Motor neuron (in vitro differentiated cells): ENCODE measurements around the gene KCNJ15. TPM values are rescaled to one million over a fixed set of nuclear protein-coding genes. Genes with fewer than 3 reads are reported as not detected.
"Not testable (repeated sequence)": the region's sequence is repeated elsewhere in the genome, so short reads cannot be mapped to it uniquely, and the experiment has no call there.

Experiments
- ATAC-seq, 8 experiments: fragments of 200-7000 bp; cut with Tn5 transposase; replicated peaks in 6 of 8; 2 replicates each; pipeline ENCODE4 v1.8.0; 2021; ENCODE audit warnings: mild to moderate bottlenecking in 8 of 8, moderate library complexity in 8 of 8
- H3K27ac ChIP-seq, 2 donors: fragments of 250-450 bp; sonication (Bioruptor Pico); 2 replicates each; pipeline ENCODE4 v1.9.0; 2021; ENCODE audit warnings: antibody characterized with exemption in 2 of 2, mild to moderate bottlenecking in 2 of 2, moderate library complexity in 1 of 2
- H3K4me1 ChIP-seq, 2 donors: fragments of 250-450 bp; sonication (Bioruptor Pico); replicated peaks in 1 of 2; 2 replicates each; pipeline ENCODE4 v1.6.1; 2021; ENCODE audit warnings: antibody characterized with exemption in 2 of 2, mild to moderate bottlenecking in 2 of 2, moderate library complexity in 1 of 2
- H3K4me3 ChIP-seq, 5 donors: fragments of 250-450 bp; sonication (Bioruptor Pico); 2 replicates each; pipeline ENCODE4 v1.9.0; 2021; ENCODE audit warnings: antibody characterized with exemption in 5 of 5, mild to moderate bottlenecking in 5 of 5, moderate library complexity in 4 of 5
- WGBS, 10 experiments: fragments of 450-650 bp; shearing (Covaris generic); methylation state at CpG; one replicate each; pipeline ENCODE4 v1.0.0; 2022; 5-methylcytosine and 5-hydroxymethylcytosine counted together
- in situ Hi-C, 9 experiments: fragments of 400-800 bp; cut with MboI; loops; one replicate each; pipeline ENCODE4 v1.15.0; 2021; ENCODE audit warnings: low sequenced_read_pairs in 9 of 9, low pct_unique_long_range_greater_than_20kb in 2 of 9; ENCODE audit not compliant: unreplicated experiment in 9 of 9
- total RNA-seq, 8 experiments: library from RNA; unstranded; fragments of 300-600 nt; gene quantifications; 2 replicates each; pipeline versions ENCODE4 v1.2.3 to v1.2.4, GENCODE V29; 2022

The KCNJ15 gene
- total RNA-seq, 8 experiments from 2014 or later, result 0.14 to 1.6 (median 0.34) TPM; not detected in 2

DNA sequence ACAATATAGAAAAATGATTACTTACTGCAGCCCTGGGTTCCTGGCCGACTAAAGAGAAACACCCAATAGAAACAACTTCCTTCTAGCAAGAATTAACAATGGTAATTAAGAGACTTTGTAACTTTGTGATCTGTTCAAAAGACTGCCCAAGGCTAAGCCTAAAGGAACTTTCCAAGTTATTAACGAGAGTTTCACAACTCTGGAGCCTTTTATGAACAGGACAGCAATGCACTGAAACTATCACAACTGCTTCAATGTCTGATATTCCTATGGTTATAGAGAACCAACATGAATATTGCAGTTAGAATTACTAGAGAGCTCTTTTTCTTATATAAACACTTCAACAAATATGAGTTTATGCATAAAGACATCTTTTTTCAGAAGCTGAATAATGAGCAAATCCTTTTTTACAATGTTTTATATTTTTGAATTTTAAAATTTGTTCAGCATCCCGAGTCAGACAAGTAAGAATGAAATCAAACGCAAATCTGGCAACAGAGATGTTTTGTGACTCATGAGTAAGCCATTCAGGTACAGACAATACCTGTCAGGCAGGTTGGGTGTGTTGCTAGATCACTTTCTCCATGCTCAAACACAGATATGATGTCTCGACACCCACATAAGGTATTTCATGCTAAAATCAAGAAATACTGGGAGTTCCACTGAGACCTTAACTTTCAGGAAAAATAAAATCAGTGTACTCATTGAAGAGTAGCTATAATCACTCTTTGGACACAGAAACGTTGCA lies 22.2 kb upstream of the KCNJ15 start:
- no peak for ATAC-seq
- 59 to 85% (median 68%) methylated on average over 1 to 6 of the region's 6 CpGs for WGBS, 10 experiments
- H3K4me1 ChIP-seq, result no peaks in the 10 kb centered on the region
- H3K4me3 ChIP-seq, result no peak overlapping the region
- no peak overlapping the region for H3K27ac ChIP-seq
- in situ Hi-C loops, result loop anchor here in 1 of 9 experiments (25.0 kb wide), 1 partner anchor 103 kb away; no protein-coding TSS in a partner anchor

DNA sequence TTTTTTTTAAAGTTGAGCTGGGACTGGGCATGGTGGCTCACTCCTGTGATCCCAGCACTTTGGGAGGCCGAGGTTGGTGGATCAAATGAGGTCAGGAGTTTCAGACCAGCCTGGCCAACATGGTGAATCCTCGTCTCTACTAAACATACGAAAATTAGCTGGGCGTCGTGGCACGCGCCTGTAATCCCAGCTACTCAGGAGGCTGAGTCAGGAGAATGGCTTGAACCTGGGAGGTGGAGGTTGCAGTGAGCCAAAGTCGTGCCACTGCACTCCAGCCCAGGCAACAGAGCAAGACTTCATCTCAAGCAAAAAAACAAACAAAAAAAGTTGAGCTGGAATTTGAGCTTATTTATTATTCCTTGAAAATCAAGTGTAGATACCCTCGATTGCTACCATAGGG lies 21.5 kb upstream of the KCNJ15 start:
- H3K4me1 ChIP-seq, H3K27ac ChIP-seq, ATAC-seq, H3K4me3 ChIP-seq: not testable (repeated sequence)
- WGBS, 10 experiments, result 50 to 100% (median 84%) methylated on average over 1 to 8 of the region's 9 CpGs
- in situ Hi-C loops, result loop anchor here in 1 of 9 experiments (25.0 kb wide), 1 partner anchor 102 kb away; no protein-coding TSS in a partner anchor

GRCh38 chr21:38236232-38236631 lies 20.6 kb upstream of the KCNJ15 start:
- in situ Hi-C loops, result loop anchor here in 1 of 9 experiments (25.0 kb wide), 1 partner anchor 101 kb away; no protein-coding TSS in a partner anchor
- 40 to 100% (median 94%) methylated on average over 1 to 2 of the region's 2 CpGs; no CpG with 5 or more reads in 4 of the 10 experiments for WGBS, 10 experiments
- ATAC-seq, result peak in 2 of 8 experiments; percentile 22 to 50
- H3K27ac ChIP-seq, result no peak overlapping the region
- no peak overlapping the region for H3K4me3 ChIP-seq
- no peaks in the 10 kb centered on the region for H3K4me1 ChIP-seq

DNA sequence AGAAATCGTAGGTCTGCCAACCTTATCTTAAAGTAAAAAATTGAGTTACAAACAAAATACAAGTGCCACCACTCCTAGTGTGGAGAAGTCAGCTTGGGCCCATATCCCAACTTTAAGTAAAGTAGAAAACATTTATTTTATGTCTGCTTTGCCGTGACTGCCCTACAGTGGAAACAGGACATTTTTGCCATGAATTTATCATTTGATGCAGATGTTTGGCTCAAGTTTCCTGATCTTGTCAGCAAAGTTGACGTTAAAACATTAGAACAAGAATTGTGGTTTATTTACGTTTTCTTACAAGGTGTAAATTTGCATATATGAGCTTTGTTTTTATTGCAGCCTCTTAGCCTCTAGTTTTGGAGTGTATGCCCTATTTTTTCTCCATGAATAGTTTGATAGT lies 17.1 kb upstream of the KCNJ15 start:
- H3K4me1 ChIP-seq, result no peaks in the 10 kb centered on the region
- no peak overlapping the region for H3K27ac ChIP-seq
- in situ Hi-C loops, result loop anchor here in 1 of 9 experiments (25.0 kb wide), 1 partner anchor 98 kb away; no protein-coding TSS in a partner anchor
- no peak overlapping the region for H3K4me3 ChIP-seq
- WGBS, 10 experiments, result 45 to 100% (median 75%) methylated on average over 1 to 4 of the region's 4 CpGs; no CpG with 5 or more reads in 2 of the 10 experiments
- no peak for ATAC-seq

GRCh38 chr21:38240129-38240528 lies 16.7 kb upstream of the KCNJ15 start:
- in situ Hi-C loops, result loop anchor here in 1 of 9 experiments (25.0 kb wide), 1 partner anchor 97 kb away; no protein-coding TSS in a partner anchor
- Histone ChIP-seq H3K27ac (no peak overlapping the region), H3K4me1 (no peaks in the 10 kb centered on the region), H3K4me3 (no peak overlapping the region)
- no peak for ATAC-seq
- 40 to 88% (median 48%) methylated on average over 1 of the region's 1 CpG; no CpG with 5 or more reads in 2 of the 10 experiments for WGBS, 10 experiments

DNA sequence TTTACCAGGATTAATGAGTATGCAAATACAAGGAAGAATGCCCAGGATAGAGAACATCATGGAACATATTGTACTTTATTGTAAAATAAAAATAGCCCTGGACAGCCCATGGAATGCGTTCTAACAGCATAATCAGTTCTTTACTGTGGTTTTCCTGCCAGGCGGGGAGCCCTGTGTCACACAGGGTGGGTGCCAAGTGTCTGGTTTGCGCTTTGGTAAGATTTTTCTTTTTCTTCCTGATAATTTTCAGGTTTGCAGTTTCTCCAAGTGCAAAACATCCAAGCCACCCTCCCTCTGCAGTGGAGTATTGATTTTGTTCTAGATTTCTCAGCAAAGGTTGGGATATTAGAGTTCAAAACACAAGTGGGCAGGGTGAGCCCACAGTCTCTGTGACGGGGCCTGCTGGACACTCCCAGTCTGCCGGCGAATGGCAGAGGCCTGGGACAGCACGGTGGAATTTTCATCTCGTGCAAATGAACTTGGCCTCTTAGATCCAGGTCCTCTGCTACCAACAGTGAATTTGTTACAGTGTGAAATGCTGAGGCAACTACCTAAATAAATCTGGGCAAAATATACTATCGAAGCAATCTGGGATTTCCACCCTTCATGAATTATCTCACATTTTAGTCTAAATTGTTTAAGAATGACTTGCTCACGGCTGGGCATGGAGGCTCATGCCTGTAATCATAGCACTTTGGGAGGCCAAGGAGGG lies 15.6 kb upstream of the KCNJ15 start:
- in situ Hi-C loops, result loop anchor here in 1 of 9 experiments (25.0 kb wide), 1 partner anchor 96 kb away; no protein-coding TSS in a partner anchor
- Histone ChIP-seq H3K4me3 (no peak overlapping the region), H3K4me1 (no peaks in the 10 kb centered on the region), H3K27ac (no peak overlapping the region)
- 11 to 100% (median 79%) methylated on average over 2 to 10 of the region's 10 CpGs; no CpG with 5 or more reads in 1 of the 10 experiments for WGBS, 10 experiments
- ATAC-seq, result peak in 3 of 8 experiments; percentile 39 to 81 (median 76)

DNA sequence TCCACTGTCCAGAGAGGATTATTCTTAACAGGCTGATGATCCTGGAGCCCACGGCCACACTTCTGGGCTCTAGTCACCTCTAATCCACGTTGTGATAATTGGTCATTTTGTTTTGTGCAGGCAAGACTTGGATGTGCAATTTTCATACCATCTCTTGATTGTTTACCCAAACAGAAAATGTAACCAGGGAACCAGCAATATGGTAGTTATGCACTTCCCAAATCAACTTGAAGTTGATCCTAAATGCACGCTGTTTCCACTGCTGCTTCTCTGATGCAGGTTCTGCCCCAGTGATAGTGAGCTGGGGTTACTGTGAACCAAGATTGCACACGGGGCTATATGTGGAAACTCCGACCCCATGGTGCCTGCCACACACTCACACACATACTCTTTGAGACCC lies 14.7 kb upstream of the KCNJ15 start:
- Histone ChIP-seq H3K27ac (no peak overlapping the region), H3K4me3 (no peak overlapping the region), H3K4me1 (no peaks in the 10 kb centered on the region)
- in situ Hi-C loops, result loop anchor here in 1 of 9 experiments (25.0 kb wide), 1 partner anchor 95 kb away; no protein-coding TSS in a partner anchor
- ATAC-seq, result no peak
- WGBS, 10 experiments, result 40 to 100% (median 63%) methylated on average over 1 to 3 of the region's 5 CpGs; no CpG with 5 or more reads in 7 of the 10 experiments

GRCh38 chr21:38243732-38244406 lies 12.9 kb upstream of the KCNJ15 start:
- in situ Hi-C loops, result loop anchor here in 1 of 9 experiments (25.0 kb wide), 1 partner anchor 93 kb away; no protein-coding TSS in a partner anchor
- no peak for ATAC-seq
- Histone ChIP-seq H3K27ac (no peak overlapping the region), H3K4me1 (no peaks in the 10 kb centered on the region), H3K4me3 (no peak overlapping the region)
- 75 to 94% (median 85%) methylated on average over 3 to 7 of the region's 7 CpGs for WGBS, 10 experiments

GRCh38 chr21:38244407-38244787 lies 12.4 kb upstream of the KCNJ15 start:
- ATAC-seq, result no peak
- Histone ChIP-seq H3K4me1 (no peaks in the 10 kb centered on the region), H3K27ac (no peak overlapping the region), H3K4me3 (no peak overlapping the region)
- in situ Hi-C loops, result loop anchor here in 1 of 9 experiments (25.0 kb wide), 1 partner anchor 93 kb away; no protein-coding TSS in a partner anchor
- 0 to 100% (median 89%) methylated on average over 1 of the region's 2 CpGs; no CpG with 5 or more reads in 5 of the 10 experiments for WGBS, 10 experiments

DNA sequence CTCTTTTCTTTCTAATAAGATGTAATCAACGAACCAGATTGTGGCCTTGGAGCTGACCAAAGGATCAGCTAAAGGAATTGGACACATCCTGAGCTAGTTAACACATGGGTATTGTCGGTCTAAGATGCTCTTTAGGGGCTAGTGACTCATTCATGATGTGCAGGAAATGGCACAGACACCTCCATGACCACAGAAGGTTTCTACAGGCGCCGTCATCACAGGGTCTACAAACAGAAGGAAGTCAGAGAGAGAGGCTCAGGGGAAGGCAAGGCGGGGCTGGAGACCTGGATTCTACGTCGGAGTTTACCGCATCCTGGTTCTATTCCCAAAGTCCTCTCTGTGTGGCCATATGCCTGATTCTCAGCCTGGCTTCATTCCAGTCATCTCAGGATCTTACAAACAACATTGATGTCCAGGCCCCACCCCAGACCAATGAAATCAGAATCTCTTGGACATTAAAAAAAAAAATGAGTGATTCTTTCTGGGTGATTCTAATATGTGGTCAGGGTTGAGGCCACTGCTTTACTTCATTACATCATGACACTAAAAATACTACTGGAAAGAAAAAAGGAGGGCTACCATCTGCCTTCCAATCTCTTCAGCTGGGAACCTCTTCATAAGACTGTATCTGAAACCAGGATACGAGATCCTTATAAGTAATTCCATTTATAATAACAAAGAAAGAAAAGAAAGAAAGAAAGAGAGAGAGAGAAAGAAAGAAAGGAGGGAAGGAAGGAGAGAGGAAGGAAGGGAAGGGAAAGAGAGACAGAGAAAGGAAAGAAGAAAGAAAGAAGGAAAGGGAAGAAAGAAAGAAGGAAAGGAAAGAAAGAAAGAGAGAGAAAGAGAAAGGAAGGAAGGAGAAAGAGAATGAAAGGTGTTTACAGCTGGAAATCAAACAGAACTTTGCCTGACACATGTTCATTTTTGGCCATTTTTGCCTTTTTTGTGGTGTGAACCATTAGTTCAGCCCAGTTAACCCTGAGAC lies 11.6 kb upstream of the KCNJ15 start:
- no peak overlapping the region for H3K27ac ChIP-seq
- no peaks in the 10 kb centered on the region for H3K4me1 ChIP-seq
- WGBS, 10 experiments, result 29 to 88% (median 75%) methylated on average over 1 to 9 of the region's 9 CpGs
- peak in 2 of 8 experiments; percentile 54 to 69 for ATAC-seq
- H3K4me3 ChIP-seq, result no peak overlapping the region
- in situ Hi-C loops, result loop anchor here in 1 of 9 experiments (25.0 kb wide), 1 partner anchor 92 kb away; no protein-coding TSS in a partner anchor

GRCh38 chr21:38246511-38246910 lies 10.3 kb upstream of the KCNJ15 start:
- H3K27ac ChIP-seq, result no peak overlapping the region
- in situ Hi-C loops, result loop anchor here in 1 of 9 experiments (25.0 kb wide), 1 partner anchor 91 kb away; no protein-coding TSS in a partner anchor
- no peak for ATAC-seq

More at GRCh38 chr21:38246511-38246910, 10.3 kb upstream of the KCNJ15 start:
- no peak overlapping the region for H3K4me3 ChIP-seq
- H3K4me1 ChIP-seq, result no peaks in the 10 kb centered on the region
